ENCODE results near the gene ZNF469. TPM values are rescaled to one million over a fixed set of nuclear protein-coding genes. Genes with fewer than 3 reads are reported as not detected.

ZNF469 gene
- total RNA-seq, 1 donor from 2014 or later, result 0.31 TPM

GRCh38 chr16:88428616-88429386 is 46.0 kb downstream of the ZNF469 start:
- DNase-seq, result no peak

GRCh38 chr16:88429387-88430184 is 46.8 kb downstream of the ZNF469 start:
- DNase-seq, result no peak

GRCh38 chr16:88430185-88430523 is 47.4 kb downstream of the ZNF469 start:
- no peak for DNase-seq

GRCh38 chr16:88430524-88431446 is 48.0 kb downstream of the ZNF469 start:
- no peak for DNase-seq

GRCh38 chr16:88431651-88432050 is 48.9 kb downstream of the ZNF469 start:
- no peak for DNase-seq

- no peak for DNase-seq
Observed at GRCh38 chr16:88432174-88432573, 49.4 kb downstream of the ZNF469 start.

Other genes starting within 250 kb of the ZNF469 start
- 1.2 TPM for gene ZFPM1, start 70.3 kb downstream of the ZNF469 start, total RNA-seq
- 12.0 TPM for gene ZC3H18, start 187.4 kb downstream of the ZNF469 start, total RNA-seq

Data from occipital lobe (tissue), 2 donors.